Measurements from ENCODE around the gene UNKL.

GRCh38 chr16:1443980-1444729 is 29.7 kb upstream of the UNKL start, which contains the start of gene CCDC154:
- TF ChIP-seq POLR2A (IDR thresholded peaks at IDR 0.05): no peak
- TF ChIP-seq, protein P1, sequence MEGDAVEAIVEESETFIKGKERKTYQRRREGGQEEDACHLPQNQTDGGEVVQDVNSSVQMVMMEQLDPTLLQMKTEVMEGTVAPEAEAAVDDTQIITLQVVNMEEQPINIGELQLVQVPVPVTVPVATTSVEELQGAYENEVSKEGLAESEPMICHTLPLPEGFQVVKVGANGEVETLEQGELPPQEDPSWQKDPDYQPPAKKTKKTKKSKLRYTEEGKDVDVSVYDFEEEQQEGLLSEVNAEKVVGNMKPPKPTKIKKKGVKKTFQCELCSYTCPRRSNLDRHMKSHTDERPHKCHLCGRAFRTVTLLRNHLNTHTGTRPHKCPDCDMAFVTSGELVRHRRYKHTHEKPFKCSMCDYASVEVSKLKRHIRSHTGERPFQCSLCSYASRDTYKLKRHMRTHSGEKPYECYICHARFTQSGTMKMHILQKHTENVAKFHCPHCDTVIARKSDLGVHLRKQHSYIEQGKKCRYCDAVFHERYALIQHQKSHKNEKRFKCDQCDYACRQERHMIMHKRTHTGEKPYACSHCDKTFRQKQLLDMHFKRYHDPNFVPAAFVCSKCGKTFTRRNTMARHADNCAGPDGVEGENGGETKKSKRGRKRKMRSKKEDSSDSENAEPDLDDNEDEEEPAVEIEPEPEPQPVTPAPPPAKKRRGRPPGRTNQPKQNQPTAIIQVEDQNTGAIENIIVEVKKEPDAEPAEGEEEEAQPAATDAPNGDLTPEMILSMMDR (IDR thresholded peaks at IDR 0.05): no peak
